COLO829 (cell line): ENCODE data around the gene VSX1.

Source experiments
- DNase-seq: peaks from one replicate; pipeline ENCODE4 v3.0.0; 2012; ENCODE audit warnings: low spot score

Gene VSX1

GRCh38 chr20:25053255-25054031 is 28.5 kb downstream of the VSX1 start:
- no peak for DNase-seq

- no peak for DNase-seq
Observed at GRCh38 chr20:25052255-25053194, 29.4 kb downstream of the VSX1 start.

- no peak for DNase-seq
Observed at GRCh38 chr20:25051386-25052155, 30.4 kb downstream of the VSX1 start.

- DNase-seq, result no peak
Observed at GRCh38 chr20:25050501-25051350, 31.2 kb downstream of the VSX1 start.

- no peak for DNase-seq
Observed at GRCh38 chr20:25050082-25050481, 31.9 kb downstream of the VSX1 start.

GRCh38 chr20:25049261-25050060 is 32.5 kb downstream of the VSX1 start:
- DNase-seq, result no peak

GRCh38 chr20:25048519-25048952 is 33.4 kb downstream of the VSX1 start:
- DNase-seq, result no peak

GRCh38 chr20:25047766-25048165 is 34.2 kb downstream of the VSX1 start:
- no peak for DNase-seq

- DNase-seq, result no peak
Observed at GRCh38 chr20:25046736-25047666, 34.9 kb downstream of the VSX1 start.

- no peak for DNase-seq
Observed at GRCh38 chr20:25046181-25046641, 35.7 kb downstream of the VSX1 start.

- no peak for DNase-seq
Observed at GRCh38 chr20:25045343-25045712, 36.6 kb downstream of the VSX1 start.

- no peak for DNase-seq
Observed at GRCh38 chr20:25044660-25045342, 37.1 kb downstream of the VSX1 start.

- DNase-seq, result no peak
Observed at GRCh38 chr20:25044261-25044560, 37.7 kb downstream of the VSX1 start.

GRCh38 chr20:25043499-25044260 is 38.3 kb downstream of the VSX1 start:
- no peak for DNase-seq

GRCh38 chr20:25042531-25043498 is 39.1 kb downstream of the VSX1 start:
- no peak for DNase-seq

GRCh38 chr20:25041813-25042530 is 40.0 kb downstream of the VSX1 start:
- no peak for DNase-seq
